Epithelial cell of proximal tubule (primary cell): ENCODE data around the gene TCERG1. TPM values are rescaled to one million over a fixed set of nuclear protein-coding genes. Genes with fewer than 3 reads are reported as not detected.

Experiments
- DNase-seq: peaks from one replicate; pipeline ENCODE4 v3.0.0-alpha.2; 2011; ENCODE audit warnings: low read depth
- H3K4me3 ChIP-seq: 2 replicates; pipeline ENCODE4 v1.5.1; 2011; ENCODE audit warnings: low read depth, mild to moderate bottlenecking, low read length
- total RNA-seq: library from RNA; depleted of rRNA; stranded (reverse); fragments of >200 nt; gene quantifications from 2 replicates; pipeline ENCODE4 v1.2.3, GENCODE V29; 2015
- TF ChIP-seq, protein P1 (sequence below): conservative IDR thresholded peaks from 2 replicates; pipeline ENCODE4 v1.5.1; 2012; ENCODE audit warnings: low read depth, mild to moderate bottlenecking, low read length

The TCERG1 gene
- total RNA-seq: 43.7 and 60.0 TPM in 2 replicates

DNA sequence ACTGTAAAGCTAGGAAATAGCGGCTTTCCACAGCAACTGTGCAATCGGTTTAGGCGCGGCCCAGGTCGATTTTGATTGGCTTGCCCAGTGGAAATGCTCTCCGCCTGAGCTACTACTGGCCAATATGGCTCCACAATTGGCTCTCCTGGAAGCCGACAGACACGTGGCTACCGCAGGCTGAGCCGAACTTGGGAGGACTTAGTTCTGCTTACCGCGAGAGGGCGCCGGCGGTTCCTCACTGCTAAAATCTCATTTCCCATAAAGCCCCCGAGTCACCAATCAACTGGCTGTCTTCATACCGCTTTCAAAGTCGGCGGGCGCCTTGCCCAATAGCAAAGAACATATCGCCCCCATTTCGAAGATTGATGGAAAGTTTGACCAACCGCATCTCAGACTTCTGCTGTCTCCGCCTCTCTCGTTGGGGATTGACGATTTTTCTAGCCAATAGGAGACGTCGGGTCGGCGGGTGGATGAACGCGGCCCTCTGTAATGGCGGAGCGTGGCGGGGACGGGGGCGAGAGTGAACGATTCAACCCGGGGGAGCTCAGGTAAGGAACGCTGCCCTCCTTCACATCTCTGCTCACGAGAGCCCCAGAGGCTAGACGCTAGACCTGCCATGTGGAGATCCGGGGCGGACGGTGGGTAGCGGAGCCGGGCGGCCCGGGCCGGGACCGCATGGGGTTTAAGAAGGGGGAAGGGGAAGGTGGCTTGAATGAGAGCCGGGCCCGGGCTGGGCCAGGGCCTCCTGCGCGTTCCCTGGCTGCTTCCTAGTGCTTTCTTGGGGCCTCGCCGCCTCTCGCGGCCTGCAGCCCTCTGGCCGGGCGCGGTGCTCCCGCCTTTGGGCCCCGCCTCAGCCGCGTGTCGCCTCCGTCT is at the start of gene TCERG1:
Gene TCERG1, plus strand, starts transcription at position 473 of the 873 bp plus-strand sequence. Its CDS starts 17 bp downstream, at position 490.
- H3K4me3 ChIP-seq: peak within 1 kb of the TSS; percentile 96
- DNase-seq: peak; percentile 98
- TF ChIP-seq, protein P1, sequence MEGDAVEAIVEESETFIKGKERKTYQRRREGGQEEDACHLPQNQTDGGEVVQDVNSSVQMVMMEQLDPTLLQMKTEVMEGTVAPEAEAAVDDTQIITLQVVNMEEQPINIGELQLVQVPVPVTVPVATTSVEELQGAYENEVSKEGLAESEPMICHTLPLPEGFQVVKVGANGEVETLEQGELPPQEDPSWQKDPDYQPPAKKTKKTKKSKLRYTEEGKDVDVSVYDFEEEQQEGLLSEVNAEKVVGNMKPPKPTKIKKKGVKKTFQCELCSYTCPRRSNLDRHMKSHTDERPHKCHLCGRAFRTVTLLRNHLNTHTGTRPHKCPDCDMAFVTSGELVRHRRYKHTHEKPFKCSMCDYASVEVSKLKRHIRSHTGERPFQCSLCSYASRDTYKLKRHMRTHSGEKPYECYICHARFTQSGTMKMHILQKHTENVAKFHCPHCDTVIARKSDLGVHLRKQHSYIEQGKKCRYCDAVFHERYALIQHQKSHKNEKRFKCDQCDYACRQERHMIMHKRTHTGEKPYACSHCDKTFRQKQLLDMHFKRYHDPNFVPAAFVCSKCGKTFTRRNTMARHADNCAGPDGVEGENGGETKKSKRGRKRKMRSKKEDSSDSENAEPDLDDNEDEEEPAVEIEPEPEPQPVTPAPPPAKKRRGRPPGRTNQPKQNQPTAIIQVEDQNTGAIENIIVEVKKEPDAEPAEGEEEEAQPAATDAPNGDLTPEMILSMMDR: peak; percentile 69

DNA sequence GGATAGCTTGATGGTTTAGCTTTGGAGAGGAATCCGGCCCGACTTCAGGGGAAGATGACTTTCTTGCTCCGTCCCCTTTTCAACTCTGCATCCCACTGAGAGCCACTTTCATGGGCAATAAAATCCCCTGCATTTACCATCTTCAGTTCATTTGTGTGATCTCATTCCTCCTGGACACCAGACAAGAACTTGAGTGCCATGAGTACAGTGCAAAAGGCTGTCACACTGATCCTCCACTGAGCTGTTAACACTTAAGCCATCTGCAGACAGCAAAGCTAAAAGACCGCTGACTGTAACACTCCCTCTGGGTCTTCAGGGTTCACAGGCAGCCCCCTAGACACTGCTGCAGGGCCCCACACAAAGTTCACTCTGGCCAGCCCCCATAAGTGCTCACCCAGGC is 48.3 kb upstream of the TCERG1 start:
- no peak for DNase-seq
- TF ChIP-seq, protein P1: no peak
- no peak overlapping the region for H3K4me3 ChIP-seq

DNA sequence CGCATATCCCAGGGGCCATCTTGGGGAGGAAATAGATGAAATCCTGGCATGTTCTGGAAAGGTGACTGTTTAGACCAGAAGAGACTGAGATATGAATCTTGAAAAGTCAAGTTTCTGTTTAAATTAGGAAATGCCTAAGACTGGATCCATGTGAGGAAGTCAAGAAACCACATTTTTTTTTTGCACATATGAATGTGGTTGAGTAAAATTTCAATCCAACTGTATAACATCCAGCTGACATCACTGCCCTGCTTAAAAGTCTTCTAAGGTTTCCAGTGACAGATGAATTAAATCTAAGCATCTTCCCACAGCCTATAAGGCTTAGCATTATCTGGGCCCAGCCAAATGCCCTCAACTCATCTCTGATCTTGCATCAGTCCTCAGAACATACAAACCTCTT is 47.7 kb upstream of the TCERG1 start:
- no peak for DNase-seq
- TF ChIP-seq, protein P1: no peak
- no peak overlapping the region for H3K4me3 ChIP-seq

DNA sequence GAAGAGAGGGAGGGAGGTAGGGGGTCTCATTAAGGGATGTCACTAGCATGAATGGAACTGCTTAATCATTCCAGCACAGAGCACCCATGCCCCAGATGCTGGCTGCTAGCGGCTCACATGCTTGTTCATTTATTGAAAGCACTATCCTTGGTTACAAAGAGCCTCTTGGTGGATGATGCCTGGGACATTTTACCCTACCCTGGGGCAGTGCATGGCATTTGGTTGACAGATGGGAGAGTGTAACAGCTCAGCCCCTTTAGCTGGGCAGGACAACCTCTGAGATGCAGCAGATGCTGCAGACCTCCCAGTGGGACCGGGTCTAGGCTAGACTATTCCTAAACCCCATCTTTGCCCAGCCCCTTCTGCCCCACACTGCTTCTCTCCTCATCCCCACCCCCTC is 46.9 kb upstream of the TCERG1 start:
- no peak for DNase-seq
- H3K4me3 ChIP-seq: no peak overlapping the region
- TF ChIP-seq, protein P1: no peak

DNA sequence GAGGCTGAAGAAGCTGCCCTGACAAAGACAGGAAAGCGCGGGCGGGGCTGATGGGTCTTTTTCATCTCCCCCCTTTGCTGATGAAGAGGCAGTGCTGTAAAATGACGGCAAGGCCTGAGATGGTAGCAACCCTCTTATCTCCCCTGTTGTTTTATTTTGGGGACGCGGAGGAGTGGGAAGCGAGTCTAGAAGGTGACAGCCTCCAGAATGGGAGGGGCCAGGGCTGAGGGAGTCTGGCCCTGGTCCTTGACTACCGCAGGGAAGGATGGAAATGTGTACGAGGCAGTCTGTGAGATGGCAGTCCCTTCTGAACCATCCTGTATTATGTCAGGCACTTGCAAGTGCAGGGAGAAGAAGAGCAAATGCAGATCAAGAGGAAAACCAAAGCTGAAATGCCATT is 46.1 kb upstream of the TCERG1 start:
- H3K4me3 ChIP-seq: no peak overlapping the region
- DNase-seq: no peak
- TF ChIP-seq, protein P1: no peak

DNA sequence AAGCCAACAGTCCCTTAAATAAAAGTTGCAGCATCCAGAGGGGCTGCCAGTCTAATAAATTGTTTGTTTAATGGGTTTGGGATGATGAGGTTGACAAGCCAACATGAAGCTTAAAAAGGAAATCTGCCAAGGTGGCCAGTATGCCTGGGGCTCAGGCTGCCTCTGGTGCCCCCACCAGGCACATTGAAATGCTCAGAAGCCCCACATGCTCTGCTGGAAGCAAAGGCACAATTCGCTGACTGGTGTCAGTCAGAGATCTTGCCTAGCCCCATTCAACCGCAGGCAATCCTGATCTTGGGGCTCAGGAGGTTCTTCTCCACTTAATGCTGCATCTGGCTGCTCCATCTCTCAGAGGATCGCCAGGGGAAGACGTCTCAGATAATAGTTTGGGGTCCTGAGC is 44.2 kb upstream of the TCERG1 start:
- TF ChIP-seq, protein P1: no peak
- DNase-seq: no peak
- no peak overlapping the region for H3K4me3 ChIP-seq

DNA sequence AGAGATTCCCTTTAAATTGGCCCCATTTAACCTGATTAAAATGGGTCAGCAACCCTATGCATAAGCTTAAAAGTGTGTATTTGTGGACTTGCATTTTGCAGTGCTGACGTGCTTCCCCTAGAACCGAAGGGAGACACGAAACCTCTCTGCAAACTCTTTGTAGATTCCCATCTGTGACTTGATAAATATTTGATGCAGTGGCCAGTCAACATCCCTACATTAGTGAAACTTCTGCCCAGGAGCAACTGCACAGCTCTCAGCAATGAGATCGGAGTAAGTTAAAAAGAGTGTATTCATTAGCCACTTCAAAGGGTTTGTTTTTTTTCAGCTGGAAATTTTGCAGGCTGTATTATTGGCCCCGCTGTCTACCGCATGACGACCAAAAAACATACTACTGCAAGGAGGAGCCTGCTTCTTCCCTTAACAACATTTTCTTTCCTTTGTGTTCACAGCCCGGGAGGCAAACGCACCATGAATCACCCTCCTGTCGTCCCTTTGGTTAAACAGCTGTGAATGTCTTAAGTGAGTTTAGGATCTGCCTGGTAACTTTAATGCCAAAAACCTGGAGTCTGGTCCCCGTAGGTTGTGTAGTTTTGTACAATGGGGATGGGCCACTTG is 38.0 kb upstream of the TCERG1 start:
- no peak overlapping the region for H3K4me3 ChIP-seq
- DNase-seq: no peak
- TF ChIP-seq, protein P1: no peak
